SU-DHL-6 (cell line): ENCODE data around the gene CALN1.

Experiments used
- EZH2phosphoT487 ChIP-seq: fragments of 200-600 bp; sonication (generic), shearing (Covaris generic); conservative IDR thresholded peaks from 2 replicates; pipeline ENCODE4 v1.6.1; 2018; ENCODE audit warnings: mild to moderate bottlenecking, antibody characterized with exemption, low read length, moderate library complexity, mixed read lengths
- TF ChIP-seq, protein P1 (sequence below): fragments of 200-600 bp; sonication (generic); IDR thresholded peaks from one replicate; pipeline ENCODE4 v1.5.1; 2017; ENCODE audit warnings: antibody characterized with exemption, mild to moderate bottlenecking, low read length, moderate library complexity; ENCODE audit not compliant: insufficient read depth, poor library complexity, severe bottlenecking

- TF ChIP-seq, protein P1, sequence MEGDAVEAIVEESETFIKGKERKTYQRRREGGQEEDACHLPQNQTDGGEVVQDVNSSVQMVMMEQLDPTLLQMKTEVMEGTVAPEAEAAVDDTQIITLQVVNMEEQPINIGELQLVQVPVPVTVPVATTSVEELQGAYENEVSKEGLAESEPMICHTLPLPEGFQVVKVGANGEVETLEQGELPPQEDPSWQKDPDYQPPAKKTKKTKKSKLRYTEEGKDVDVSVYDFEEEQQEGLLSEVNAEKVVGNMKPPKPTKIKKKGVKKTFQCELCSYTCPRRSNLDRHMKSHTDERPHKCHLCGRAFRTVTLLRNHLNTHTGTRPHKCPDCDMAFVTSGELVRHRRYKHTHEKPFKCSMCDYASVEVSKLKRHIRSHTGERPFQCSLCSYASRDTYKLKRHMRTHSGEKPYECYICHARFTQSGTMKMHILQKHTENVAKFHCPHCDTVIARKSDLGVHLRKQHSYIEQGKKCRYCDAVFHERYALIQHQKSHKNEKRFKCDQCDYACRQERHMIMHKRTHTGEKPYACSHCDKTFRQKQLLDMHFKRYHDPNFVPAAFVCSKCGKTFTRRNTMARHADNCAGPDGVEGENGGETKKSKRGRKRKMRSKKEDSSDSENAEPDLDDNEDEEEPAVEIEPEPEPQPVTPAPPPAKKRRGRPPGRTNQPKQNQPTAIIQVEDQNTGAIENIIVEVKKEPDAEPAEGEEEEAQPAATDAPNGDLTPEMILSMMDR, result no peak
- TF ChIP-seq EZH2phosphoT487, result no peak
Measured at GRCh38 chr7:71835056-71835455, 577.1 kb downstream of the CALN1 start.
